H7 (cell line): Measurements from ENCODE around the gene RND3. TPM values are rescaled to one million over a fixed set of nuclear protein-coding genes. Genes with fewer than 3 reads are reported as not detected.

Experiments
- DNase-seq: peaks from one replicate; pipeline ENCODE4 v3.0.0; 2012
- H3K27me3 ChIP-seq: 2 replicates; pipeline ENCODE4 v1.6.0; 2011; ENCODE audit warnings: mild to moderate bottlenecking, low read length; ENCODE audit not compliant: control insufficient read depth, insufficient read depth
- H3K36me3 ChIP-seq: replicated peaks from 2 replicates; pipeline ENCODE4 v1.5.1; 2011; ENCODE audit warnings: low read length; ENCODE audit not compliant: control insufficient read depth, insufficient read depth
- H3K4me3 ChIP-seq: 2 replicates; pipeline ENCODE4 v1.5.1; 2011; ENCODE audit warnings: low read depth, mild to moderate bottlenecking, control low read depth, low read length, moderate library complexity; ENCODE audit not compliant: insufficient read depth
- total RNA-seq: library from RNA; depleted of rRNA; stranded (reverse); fragments of >200 nt; shearing (Covaris generic); gene quantifications from 2 replicates; pipeline ENCODE4 v1.2.3, GENCODE V29; 2014

RND3 gene
- total RNA-seq, 1 experiment from 2014 or later = 53.3 TPM

DNA sequence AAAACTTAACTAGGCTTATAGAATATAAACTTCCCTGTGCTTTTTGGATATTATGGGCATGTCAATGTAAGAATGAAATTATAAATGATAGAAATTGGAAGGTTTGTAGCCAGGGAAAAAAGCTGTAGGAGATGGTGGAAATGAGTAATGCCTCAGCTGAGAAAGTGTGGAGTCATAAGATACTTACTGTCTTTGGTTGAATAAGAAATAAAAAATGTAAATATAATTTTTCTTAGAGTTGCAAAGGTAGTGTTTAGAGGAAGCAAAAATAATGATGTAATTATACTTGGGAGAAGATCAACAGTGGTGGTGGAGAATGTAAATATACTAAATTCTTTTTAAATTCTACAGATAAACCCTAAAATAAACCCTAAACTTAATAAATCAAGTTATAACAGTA is 26.2 kb upstream of the RND3 start:
- no peaks in the 10 kb centered on the region for H3K36me3 ChIP-seq
- H3K27me3 ChIP-seq = no peaks in the 10 kb centered on the region
- no peak overlapping the region for H3K4me3 ChIP-seq
- no peak for DNase-seq

DNA sequence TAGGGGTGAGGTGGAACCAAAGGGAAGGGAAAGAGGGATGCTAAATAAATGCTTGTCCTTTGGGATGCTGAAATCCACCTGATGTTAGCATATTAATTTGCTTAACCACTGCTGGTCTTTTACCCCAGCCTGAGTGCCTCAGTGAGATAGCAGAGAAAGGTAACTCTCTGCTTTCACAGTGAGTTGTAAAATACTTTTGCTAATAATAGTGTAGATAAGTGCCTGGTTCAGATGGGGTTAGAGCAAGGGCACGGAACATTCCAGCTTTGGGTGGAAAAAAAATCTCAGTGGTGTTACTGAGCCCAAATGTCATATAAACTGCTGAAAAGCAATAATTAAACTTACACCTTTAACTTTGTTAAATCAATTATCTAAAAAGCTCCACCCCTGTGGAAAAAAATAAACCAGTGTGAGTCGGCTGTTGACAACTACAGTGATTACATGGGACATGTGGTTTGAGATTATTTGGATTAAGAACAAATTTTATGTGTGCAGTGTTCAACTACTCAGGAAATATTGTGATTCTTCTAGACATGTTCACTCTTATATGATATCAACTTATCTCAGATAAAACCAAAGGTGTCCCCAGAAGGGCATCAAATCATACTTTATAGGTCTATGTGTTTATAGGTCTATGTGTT is 21.1 kb upstream of the RND3 start:
- no peaks in the 10 kb centered on the region for H3K36me3 ChIP-seq
- DNase-seq = no peak
- no peak overlapping the region for H3K4me3 ChIP-seq
- H3K27me3 ChIP-seq = no peaks in the 10 kb centered on the region

DNA sequence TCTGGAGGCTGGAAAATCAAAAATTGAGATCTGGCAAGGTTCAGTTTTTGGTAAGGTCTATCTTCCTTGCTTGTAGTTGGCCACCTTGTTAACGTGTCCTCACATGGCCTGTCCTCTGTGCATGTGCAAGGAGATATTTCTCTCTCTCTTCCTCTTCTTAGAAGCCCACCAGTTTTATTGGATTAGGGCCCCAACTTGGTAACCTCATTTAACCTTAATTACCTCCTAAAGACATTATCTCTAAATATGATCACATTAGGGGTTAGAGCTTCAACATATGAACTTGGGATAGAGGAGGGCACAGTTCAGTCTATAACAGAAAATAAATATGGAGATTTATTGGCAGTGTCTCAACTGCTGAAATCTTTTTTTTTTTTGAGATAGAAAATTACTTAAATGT is 19.6 kb upstream of the RND3 start:
- H3K4me3 ChIP-seq = no peak overlapping the region
- H3K36me3 ChIP-seq = no peaks in the 10 kb centered on the region
- no peak for DNase-seq
- no peaks in the 10 kb centered on the region for H3K27me3 ChIP-seq

DNA sequence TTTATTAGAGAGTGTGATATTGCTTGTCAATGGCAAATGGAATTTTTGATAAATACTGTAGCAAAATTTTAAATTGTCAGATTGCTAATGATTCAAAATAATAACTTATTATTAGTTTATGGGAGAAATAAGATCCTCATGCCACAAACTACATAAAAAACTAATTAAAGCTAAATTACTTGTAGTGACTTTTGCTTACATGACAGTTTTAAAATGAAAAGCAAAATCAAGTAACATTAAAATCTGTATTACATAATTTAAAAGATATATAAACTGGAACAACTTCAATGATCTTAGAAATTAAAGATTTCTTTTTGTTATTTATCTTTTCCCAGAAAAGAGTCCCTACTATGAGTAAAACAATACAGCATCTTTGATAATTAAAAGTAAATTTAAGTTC is 17.7 kb upstream of the RND3 start:
- Histone ChIP-seq H3K4me3 (no peak overlapping the region), H3K27me3 (no peaks in the 10 kb centered on the region), H3K36me3 (no peaks in the 10 kb centered on the region)
- DNase-seq = no peak

DNA sequence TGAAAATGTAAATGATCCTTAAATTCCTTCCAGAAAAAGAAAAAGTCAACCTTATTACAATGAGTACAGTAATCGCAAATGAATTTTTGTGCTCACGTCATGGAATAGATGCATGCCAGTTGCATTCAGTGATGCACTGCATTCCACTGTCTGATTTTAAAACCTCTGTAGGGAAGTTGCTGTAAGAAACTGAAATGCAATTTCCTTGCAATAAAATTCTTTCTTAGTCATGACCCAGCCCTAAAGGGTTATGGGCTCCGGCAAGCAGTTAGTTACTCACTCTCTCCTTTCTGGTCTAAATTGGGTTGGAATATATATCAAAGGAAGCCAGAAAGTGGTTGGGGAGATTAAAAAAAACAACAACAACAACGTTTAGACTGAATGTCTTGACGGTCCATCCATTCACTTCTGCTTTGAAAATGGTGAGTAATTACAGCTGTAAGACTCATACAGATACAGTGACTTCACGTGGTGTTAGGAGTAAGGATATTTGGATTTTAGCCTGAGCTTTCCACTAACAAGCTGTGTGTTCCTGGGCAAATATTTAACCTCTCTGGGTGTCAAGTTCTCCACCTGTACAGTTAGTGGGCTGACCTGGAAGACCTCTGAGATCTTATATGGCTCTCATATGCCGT is 8.6 kb upstream of the RND3 start:
- Histone ChIP-seq H3K4me3 (no peak overlapping the region), H3K36me3 (no peaks in the 10 kb centered on the region), H3K27me3 (no peaks in the 10 kb centered on the region)
- DNase-seq = no peak

DNA sequence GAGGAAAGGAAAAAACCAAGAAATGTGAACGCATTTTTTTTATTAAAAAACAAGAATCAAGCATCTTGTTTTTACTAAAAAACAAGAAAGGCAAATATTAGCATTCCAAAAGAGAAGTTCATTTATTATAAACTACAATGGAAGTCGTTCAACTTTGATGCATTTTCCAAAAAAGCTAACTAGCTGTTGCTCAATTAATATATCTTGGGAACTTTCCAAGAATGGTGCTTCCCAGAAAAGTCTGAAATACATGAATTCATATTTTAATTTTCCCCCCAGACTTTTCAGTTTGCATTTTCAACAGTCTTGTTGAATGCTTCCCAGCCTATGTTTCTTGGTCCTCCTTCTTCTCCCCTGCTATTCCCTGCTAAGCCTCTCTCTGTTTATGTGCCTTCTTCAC is 7.5 kb upstream of the RND3 start:
- no peak overlapping the region for H3K4me3 ChIP-seq
- no peaks in the 10 kb centered on the region for H3K27me3 ChIP-seq
- DNase-seq = no peak
- H3K36me3 ChIP-seq = no peaks in the 10 kb centered on the region

DNA sequence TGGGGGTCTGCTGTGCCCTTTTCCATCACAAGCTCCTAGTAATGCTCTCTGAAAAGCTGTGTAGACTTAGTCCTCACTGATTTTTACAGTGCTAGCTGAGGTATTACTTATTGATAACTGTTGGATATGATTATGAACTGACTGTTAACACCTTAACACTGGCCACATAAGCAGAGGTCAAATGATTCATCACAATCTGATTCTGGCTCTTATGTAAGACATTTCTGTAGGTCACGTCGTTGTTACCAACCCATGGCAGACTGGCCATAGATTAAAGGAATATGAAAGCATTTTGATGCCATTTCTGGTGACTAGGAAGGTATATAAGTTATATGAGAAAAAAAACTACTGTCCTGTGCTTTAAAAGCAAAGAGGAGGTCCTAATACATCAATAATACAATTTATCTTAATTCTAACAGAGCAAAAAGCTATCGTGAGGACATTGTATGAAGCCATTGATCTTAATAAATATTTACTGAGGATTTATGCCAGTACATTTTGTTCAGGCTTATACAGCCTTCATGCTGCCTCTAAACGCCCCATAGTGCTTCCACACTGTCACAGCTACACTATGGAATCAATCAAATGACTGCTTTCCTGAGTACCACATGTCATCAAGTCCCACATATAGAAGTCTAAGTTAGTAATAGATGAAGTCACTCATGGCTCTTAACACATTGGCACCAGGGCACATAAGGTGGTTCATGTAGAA is 6.9 kb upstream of the RND3 start:
- Histone ChIP-seq H3K36me3 (no peaks in the 10 kb centered on the region), H3K4me3 (no peak overlapping the region), H3K27me3 (no peaks in the 10 kb centered on the region)
- DNase-seq = no peak

DNA sequence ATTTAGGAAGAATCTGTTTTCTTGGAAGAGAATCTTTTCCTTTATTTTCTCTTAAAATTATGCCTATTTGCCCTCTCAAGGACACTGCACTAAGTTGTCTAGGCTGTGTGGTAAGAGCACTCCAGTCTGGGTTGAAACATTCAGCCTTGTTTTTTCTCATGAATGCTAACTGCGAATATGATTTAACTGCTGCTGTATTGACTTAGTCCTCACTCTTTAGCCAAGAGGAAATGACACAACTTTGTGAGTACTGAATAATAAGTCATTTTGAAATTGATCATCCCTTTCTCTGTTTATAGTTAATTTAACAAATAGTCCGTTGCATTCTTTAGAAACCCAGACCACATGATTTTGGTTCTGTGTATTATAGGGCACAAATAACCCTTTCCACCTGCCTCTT is 4.5 kb upstream of the RND3 start:
- Histone ChIP-seq H3K36me3 (no peaks in the 10 kb centered on the region), H3K27me3 (no peaks in the 10 kb centered on the region), H3K4me3 (no peak overlapping the region)
- DNase-seq = no peak

DNA sequence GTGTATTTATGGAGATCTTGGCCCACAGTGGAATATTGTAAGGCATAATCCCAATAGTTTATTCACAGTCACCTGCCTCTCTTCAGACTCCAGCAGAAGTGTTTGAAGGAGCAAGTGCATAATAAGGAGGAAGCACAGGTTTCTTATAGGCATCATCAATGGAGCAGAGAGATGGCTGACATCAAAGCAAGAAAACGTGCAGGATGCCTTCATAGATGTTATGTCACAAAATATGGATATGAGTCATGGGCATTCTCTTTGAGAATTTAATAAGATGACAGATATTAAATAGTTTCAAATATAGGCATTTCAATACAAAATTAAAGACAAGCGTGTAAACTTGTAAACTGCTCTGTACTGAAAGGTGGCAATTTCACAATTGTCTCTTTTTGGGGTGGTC is 4.0 kb upstream of the RND3 start:
- Histone ChIP-seq H3K36me3 (no peaks in the 10 kb centered on the region), H3K27me3 (no peaks in the 10 kb centered on the region), H3K4me3 (no peak overlapping the region)
- DNase-seq = no peak

DNA sequence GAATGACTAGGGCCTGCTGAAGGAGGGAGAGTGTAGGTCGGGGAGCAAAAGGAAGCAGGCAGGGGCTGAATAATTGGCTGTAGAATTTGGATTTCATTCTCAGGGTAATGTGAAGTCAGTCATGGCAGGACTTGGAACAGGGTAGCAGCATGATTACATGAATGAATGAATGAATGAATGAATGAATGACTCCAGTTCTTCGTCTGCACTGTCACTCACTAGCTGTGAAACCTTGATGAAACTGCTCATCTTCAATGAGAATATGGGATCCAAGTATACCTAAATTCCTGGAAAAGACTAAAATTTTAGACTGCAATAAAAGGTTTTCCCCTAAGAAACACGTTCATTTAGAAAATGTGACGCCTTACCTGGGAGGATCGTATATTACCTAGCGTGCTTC is 3.0 kb upstream of the RND3 start:
- H3K4me3 ChIP-seq = no peak overlapping the region
- DNase-seq = no peak
- H3K27me3 ChIP-seq = no peaks in the 10 kb centered on the region
- H3K36me3 ChIP-seq = no peaks in the 10 kb centered on the region; the same call in 1 of the 2 replicates

DNA sequence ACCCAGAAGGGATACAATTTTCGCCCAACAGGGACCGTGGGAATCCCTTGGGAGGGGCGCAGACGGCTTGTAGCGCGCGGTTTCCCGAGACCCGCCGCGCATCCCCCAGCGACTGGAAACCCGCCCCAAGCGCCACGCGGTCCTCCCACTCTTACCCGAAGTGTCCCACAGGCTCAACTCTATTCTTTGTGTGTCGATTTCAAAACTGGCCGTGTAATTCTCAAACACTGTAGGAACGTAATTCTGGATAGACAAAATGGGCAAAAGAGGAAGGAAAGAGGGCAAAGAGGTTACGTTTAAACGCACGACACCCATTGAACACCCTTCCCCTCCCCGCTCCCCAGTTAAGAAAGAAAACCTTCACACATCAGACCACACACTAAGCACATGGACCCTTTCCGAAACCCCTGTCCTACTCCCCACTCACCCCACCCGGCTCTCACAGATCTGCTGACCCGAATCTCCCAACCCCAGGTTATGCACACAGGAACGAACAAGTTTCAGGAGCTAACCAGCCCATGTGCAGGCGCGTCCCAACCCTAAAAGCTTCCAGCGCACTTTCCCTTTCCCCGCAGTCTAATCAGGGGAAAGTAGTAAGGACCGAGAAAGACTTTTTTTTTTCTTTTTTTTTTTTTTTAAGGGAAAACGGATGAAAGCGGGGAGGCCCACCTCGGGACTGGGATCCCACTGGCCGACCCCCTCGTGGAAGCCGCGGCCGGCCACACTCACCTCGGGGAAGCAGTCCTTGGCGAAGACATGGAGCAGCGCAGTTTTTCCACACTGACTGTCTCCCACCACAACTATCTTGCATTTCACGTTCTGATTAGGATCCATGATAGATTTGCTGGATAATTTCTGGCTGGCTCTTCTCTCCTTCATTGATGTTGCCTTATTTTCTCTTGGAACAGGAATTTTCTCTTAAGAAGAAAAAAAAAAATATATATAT is 655 bp downstream of the RND3 start:
- peak; percentile 62 for DNase-seq
- Histone ChIP-seq H3K36me3 (peaks cover 16% of the 10 kb centered on the region), H3K4me3 (peak overlapping the region; percentile 95), H3K27me3 (no peaks in the 10 kb centered on the region)

DNA sequence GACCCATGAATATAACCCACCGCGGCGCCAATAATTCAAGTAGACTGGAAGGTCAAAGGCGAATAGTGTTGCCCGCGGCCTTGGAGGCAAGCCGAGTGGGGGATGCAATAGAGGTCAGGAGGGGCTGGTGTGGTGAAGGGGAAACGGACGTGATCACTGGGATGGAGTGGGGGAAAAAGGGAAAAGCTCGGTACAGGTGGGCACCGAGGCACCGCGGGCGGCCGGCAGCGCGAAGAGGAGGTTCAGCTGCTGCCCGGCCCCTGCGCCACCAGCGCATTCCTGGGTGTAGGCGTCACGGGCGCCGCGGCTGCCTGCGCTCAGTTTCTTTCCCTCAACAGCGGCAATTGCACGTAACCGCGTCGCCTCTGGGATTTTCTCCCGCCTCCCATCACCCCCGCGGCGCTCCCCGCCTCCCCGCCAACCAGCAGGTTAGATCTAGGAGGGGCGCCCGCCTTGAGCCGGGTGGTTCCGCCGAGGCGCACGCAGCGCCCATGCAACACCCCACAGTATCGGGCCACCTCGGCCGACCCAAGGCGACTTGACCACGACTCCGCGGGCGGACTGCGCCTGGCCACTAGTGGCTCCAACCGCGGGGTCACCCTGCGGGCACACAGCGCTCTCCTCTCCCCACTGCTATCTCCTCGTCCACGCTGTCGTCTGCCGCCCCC is 1.5 kb downstream of the RND3 start:
- peak overlapping the region; percentile 95 for H3K4me3 ChIP-seq
- DNase-seq = peak; percentile 81
- H3K27me3 ChIP-seq = no peaks in the 10 kb centered on the region
- peaks cover 18% of the 10 kb centered on the region for H3K36me3 ChIP-seq

DNA sequence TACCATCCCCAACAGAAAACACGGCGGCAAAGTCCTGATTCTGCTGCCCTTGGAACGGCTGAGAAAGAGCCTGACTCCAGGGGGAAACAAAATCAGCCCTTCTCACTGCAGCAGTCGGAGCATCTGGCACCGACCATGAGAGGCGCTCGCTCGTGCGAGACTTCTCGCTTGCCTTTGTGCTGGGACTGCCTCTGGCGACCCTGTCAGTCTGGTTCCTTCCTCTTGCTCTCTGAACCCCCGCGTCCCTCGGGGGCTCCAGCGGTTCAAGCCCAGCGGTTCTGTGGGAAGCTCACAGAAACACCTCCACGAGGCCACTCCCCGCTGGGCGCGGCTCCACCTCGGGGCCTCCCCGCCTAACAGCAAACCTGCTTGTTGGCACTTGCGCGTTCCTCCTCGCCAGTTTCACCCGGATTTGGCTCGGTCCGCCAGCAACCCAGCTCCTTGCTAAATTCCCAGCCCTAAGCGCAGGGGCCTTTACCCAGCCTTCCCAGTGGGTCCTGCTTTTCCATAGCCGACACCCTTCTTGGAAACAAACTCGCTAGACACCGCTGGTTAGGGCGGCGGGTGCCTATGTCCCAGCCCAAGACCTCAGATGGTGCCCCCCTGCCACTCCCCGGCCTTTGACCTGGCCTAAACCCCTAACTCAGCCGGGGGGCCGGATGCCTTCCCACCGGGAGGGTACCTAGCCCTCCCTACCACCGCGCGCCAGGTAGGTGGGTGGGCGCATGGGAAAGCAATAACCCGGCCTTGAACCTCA is 2.2 kb downstream of the RND3 start:
- no peaks in the 10 kb centered on the region for H3K27me3 ChIP-seq
- H3K4me3 ChIP-seq = peak overlapping the region; percentile 95
- peak; percentile 78 for DNase-seq
- peaks cover 18% of the 10 kb centered on the region for H3K36me3 ChIP-seq
